HFF-Myc (cell line): ENCODE data around the gene MLLT1.

Experiments used
- DNase-seq: peaks from one replicate; pipeline ENCODE4 v3.0.0-alpha.2; 2011; ENCODE audit warnings: low read depth; ENCODE audit errors: extremely low read depth
- H3K4me3 ChIP-seq: replicated peaks from 2 replicates; pipeline ENCODE4 v1.5.1; 2011; ENCODE audit warnings: low read depth, mild to moderate bottlenecking, control low read depth, low read length
- CTCF ChIP-seq: IDR thresholded peaks from 2 replicates; pipeline ENCODE4 v1.5.1; 2012; ENCODE audit warnings: mild to moderate bottlenecking, low read depth, low read length, control low read depth; ENCODE audit errors: missing control alignments

The MLLT1 gene

GRCh38 chr19:6238643-6239281 lies 41.0 kb downstream of the MLLT1 start:
- H3K4me3 ChIP-seq, result no peak overlapping the region
- no peak for TF ChIP-seq CTCF
- DNase-seq, result no peak

DNA sequence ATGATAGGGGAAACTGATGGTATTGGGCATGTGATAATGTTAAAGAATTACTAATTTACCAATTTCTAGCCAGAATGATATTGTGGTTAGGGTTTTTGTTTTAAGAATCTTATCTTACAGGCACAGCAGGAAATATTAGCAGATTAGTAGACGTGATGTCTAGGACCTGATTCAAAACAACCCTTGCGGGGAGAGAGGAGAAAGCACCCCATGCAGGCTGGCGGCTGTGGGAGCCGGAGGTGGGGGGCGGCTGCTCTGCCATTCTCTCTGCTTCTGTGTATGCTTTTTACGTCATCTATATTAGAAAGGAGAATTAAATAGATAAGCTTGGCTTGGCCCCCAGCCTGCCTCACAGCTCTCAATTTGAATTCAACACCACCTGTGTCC lies 41.5 kb downstream of the MLLT1 start:
- DNase-seq, result no peak
- no peak for TF ChIP-seq CTCF
- no peak overlapping the region for H3K4me3 ChIP-seq

DNA sequence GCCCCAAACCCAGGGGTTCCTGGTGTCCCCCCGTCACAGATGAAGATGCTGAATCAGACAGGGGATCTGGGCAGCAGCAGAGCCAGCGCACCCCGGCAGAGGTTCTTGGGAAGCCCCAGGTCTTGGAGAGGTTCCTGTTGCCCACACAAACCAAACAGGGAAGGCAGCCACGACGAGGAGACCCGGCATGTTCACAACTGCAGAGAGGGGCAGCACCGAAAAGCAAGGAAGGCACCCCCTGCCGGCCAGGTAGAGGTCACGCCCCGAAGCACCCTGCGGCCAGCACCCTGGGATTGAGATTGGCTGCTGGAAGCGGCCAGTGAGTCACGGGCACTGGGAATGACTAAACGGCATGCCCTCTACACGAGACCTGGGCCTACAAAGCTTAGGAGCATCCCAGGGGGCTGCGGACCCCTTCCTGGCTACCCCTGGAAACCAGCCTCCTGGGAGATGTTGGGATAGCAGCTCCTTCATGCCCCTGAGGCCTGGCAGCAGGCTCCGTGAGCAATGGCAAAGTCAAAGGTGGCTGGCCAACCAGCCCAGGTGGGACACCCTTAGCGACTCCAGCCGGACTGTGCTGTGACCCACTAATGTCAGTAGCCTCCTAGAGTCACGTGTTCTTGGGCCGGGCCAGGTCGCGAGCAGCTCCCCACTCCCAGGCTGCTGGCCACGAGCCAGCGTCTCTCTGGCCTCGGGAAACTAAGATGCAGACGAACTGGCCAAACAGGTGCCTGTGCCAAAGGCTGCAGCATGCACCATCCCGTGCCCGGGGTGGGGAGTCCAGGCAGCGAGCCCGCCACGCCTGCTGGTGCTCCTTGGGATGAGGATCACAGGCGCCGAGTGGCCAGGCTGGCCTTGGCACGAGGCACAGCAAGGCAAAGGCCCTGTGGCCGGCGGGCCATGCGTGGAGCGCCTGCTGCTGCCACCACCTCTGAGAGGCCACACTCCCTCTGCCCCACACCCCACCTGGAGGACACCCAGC lies 43.2 kb downstream of the MLLT1 start:
- H3K4me3 ChIP-seq, result no peak overlapping the region
- TF ChIP-seq CTCF, result no peak
- DNase-seq, result no peak

GRCh38 chr19:6235031-6235951 lies 44.5 kb downstream of the MLLT1 start:
- H3K4me3 ChIP-seq, result no peak overlapping the region
- TF ChIP-seq CTCF, result no peak
- DNase-seq, result no peak

DNA sequence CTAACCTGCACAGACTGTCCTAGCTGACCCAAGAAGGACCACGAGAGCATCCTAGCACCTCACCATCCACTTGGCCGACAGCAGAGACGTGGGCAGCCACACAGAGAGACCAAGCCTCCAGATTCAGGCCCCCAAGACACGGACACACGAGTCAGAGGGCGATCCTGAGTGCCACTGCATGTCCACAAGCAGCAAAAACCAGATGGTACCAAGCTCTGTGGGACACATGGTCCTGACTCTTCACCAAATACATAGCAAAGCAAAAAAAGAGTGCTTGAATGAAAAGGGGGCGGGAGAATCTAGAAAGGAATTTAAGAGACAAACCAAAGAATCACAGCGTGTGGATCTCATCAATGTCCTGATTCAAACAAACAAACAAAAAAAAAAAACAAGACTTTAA lies 45.2 kb downstream of the MLLT1 start:
- DNase-seq, result no peak
- no peak overlapping the region for H3K4me3 ChIP-seq
- no peak for TF ChIP-seq CTCF

DNA sequence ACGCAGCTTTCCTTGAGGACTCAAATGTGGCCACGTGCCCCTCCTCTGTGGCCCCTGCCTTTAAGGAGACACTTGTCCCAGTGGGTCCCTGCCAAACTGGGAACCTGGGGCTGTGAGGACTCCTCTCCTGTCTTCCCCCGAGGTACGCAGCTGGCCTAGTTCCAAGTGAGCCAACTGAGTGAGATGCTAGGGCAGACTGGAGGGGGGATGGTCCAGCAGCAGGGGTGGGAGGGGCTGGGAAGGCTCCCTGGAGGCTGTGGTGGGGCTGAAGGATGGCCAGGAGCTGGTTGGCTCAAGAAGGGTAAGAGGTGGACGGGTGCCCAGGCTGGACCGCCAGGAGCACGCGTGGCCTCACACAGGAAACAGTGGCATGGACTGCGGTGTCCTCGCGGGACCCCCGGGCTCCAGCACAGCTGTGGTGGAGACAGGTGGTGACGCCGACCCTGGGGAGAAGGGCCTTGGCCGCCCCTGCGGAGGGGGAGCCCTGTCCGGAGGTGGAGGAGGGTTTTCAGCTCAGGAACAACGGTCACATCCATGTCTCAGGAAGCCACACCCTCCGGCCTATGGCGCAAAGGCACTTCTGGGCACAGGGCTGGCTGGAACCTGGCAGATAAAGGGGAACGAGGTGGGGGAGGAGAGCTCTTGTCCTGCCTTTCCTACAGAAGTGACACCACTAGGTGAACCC lies 45.8 kb downstream of the MLLT1 start:
- DNase-seq, result no peak
- TF ChIP-seq CTCF, result no peak
- no peak overlapping the region for H3K4me3 ChIP-seq
